ENCODE measurements around the gene C4orf54. TPM values are rescaled to one million over a fixed set of nuclear protein-coding genes. Genes with fewer than 3 reads are reported as not detected.

The C4orf54 gene
- total and polyA plus RNA-seq, 2 of the 8 experiments (the other 6 are each of a cell fraction or from before 2014, with no cell fraction given): not detected

DNA sequence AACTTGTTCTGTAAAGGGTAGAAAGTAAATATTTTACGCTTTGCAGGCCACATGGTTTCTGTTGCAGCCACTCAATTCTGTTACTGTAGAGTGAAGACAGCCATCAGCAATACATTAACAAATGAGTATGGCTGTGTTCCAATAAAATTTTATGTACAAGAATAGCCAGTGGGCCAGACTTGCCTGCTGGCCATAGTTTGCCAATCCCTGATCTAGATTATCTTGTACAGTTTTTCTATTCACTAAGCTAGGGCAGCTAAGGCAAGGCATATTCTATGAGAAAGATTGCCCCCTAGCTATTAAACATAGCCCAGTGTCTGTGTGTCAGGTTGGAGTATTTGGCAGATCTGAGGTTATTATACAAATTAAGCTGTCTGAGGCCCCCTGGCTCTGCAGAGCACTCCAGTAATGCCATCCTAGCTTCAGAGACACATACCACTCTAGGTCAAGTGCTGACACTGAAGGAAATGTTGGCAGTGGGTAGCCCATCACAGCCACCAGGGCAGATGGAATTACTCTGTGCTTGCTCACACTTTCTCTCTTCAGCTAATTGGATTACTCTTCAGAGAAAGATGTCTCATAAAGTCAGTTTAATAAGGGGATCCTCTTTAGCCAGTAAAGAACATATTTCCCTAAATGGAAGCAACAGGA, 42.3 kb downstream of the C4orf54 start:
- DNase-seq (ENCODE audit: low read depth in 1 of 2, low spot score in 2 of 2): no peak
- POLR2A ChIA-PET (ENCODE audit: partially characterized antibody): no interaction called here
- Histone ChIP-seq H3K23me2 (ENCODE audit: low read depth, low read length) (no peaks in the 10 kb centered on the region), H2AFZ (ENCODE audit: low read length) (no peak overlapping the region), H2BK15ac (ENCODE audit: low read length) (no peak overlapping the region), H2BK120ac (replicated peaks; ENCODE audit: low read depth, low read length) (no peak overlapping the region), H3K4ac (replicated peaks; ENCODE audit: insufficient read length, low read depth, low read length) (no peak overlapping the region), H3K18ac (ENCODE audit: extremely low read depth, low read length) (no peak overlapping the region), H3K36me3 (ENCODE audit: control insufficient read depth in 2 of 4, insufficient read depth in 4 of 4, low read length in 3 of 4) (no peaks in the 10 kb centered on the region), H3K9me3 (ENCODE audit: insufficient read depth in 2 of 2, low read depth in 1 of 2, low read length in 1 of 2) (no peaks in the 10 kb centered on the region), H3K79me2 (ENCODE audit: control insufficient read depth in 1 of 2, insufficient read depth in 2 of 2, low read length in 2 of 2) (no peaks in the 10 kb centered on the region), H3K4me3 (ENCODE audit: extremely low read depth in 1 of 4, insufficient read depth in 2 of 4, low read depth in 3 of 4, low read length in 4 of 4) (no peak overlapping the region), H2BK20ac (ENCODE audit: low read length) (no peak overlapping the region), H2BK12ac (ENCODE audit: low read depth, low read length) (no peak overlapping the region), H3K4me2 (ENCODE audit: insufficient read depth in 1 of 2, low read depth in 2 of 2, low read length in 2 of 2) (no peak overlapping the region), H3K14ac (ENCODE audit: insufficient read length) (no peak overlapping the region), H3K27ac (ENCODE audit: low read depth, low read length) (no peak overlapping the region), H4K5ac (ENCODE audit: insufficient read length, low read depth, low read length) (no peak overlapping the region), H4K91ac (replicated peaks; ENCODE audit: insufficient read length, low read length) (no peak overlapping the region), H3K79me1 (ENCODE audit: low read depth, low read length) (no peaks in the 10 kb centered on the region), H2BK5ac (ENCODE audit: low read depth, low read length) (no peak overlapping the region), H3K23ac (ENCODE audit: insufficient read length) (no peak overlapping the region), H3K4me1 (replicated peaks in 1 of 4; ENCODE audit: control insufficient read depth in 3 of 4, insufficient read depth in 4 of 4, low read length in 3 of 4) (no peaks in the 10 kb centered on the region), H4K20me1 (replicated peaks in 1 of 2; ENCODE audit: control insufficient read depth in 1 of 2, insufficient read depth in 2 of 2, low read length in 2 of 2) (no peaks in the 10 kb centered on the region), H2AK5ac (ENCODE audit: low read depth, low read length) (no peak overlapping the region), H3K9ac (replicated peaks in 1 of 4; ENCODE audit: extremely low read depth in 1 of 4, low read depth in 3 of 4, low read length in 3 of 4) (no peak overlapping the region), H3K56ac (replicated peaks; ENCODE audit: insufficient read length, low read depth, low read length) (no peak overlapping the region), H3K27me3 (replicated peaks in 1 of 4; ENCODE audit: control insufficient read depth in 3 of 4, extremely low read depth in 1 of 4, insufficient read depth in 3 of 4, low read length in 3 of 4) (no peaks in the 10 kb centered on the region), H4K8ac (ENCODE audit: extremely low read depth, insufficient read depth, low read length) (no peak overlapping the region)
- FAIRE-seq: no peak
- 88% methylated on average over 1 of the region's 1 CpG; no CpG with 5 or more reads in 1 of the 2 experiments for WGBS, 2 experiments (ENCODE audit: extremely low coverage in 1 of 2, insufficient coverage in 1 of 2, insufficient read length in 1 of 2, insufficient replicate concordance in 2 of 2, low coverage in 1 of 2, low lambda C conversion rate in 2 of 2, missing lambda C conversion rate in 1 of 2)
- CTCF ChIA-PET (ENCODE audit: partially characterized antibody): interaction anchor here (0.6 to 1.8 kb wide), 8 partner anchors 11 to 833 kb away, joined by 3 to 4 read pairs (median 3); no protein-coding TSS in a partner anchor
- TF ChIP-seq TAF7 (optimal IDR thresholded peaks at IDR 0.05; ENCODE audit: borderline replicate concordance, low read depth, low read length): no peak
- TF ChIP-seq GABPA (IDR thresholded peaks at IDR 0.05; ENCODE audit: borderline replicate concordance, insufficient read depth, low read length): no peak
- no peak for TF ChIP-seq TAF1 (IDR thresholded peaks at IDR 0.05; ENCODE audit: low read depth, low read length)
- no peak for TF ChIP-seq CHD1 (IDR thresholded peaks at IDR 0.05; ENCODE audit: low read depth, low read length)
- TF ChIP-seq, protein P1, sequence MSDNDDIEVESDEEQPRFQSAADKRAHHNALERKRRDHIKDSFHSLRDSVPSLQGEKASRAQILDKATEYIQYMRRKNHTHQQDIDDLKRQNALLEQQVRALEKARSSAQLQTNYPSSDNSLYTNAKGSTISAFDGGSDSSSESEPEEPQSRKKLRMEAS (IDR thresholded peaks at IDR 0.05): no peak
- no peak for TF ChIP-seq HDAC6 (IDR thresholded peaks at IDR 0.05; ENCODE audit: low read depth, low read length)
- TF ChIP-seq MAFK (IDR thresholded peaks at IDR 0.05; ENCODE audit: low read depth, low read length): no peak
- TF ChIP-seq TBP (IDR thresholded peaks at IDR 0.05; ENCODE audit: low read depth, low read length): no peak
- TF ChIP-seq SAP30 (IDR thresholded peaks at IDR 0.05; ENCODE audit: insufficient read depth, insufficient replicate concordance, low read length): no peak
- no peak for TF ChIP-seq POLR2AphosphoS5 (IDR thresholded peaks at IDR 0.05; ENCODE audit: low read depth, low read length)
- TF ChIP-seq ZNF274 (IDR thresholded peaks at IDR 0.05; ENCODE audit: borderline replicate concordance, extremely low read depth, low read length): no peak
- TF ChIP-seq, protein P2, sequence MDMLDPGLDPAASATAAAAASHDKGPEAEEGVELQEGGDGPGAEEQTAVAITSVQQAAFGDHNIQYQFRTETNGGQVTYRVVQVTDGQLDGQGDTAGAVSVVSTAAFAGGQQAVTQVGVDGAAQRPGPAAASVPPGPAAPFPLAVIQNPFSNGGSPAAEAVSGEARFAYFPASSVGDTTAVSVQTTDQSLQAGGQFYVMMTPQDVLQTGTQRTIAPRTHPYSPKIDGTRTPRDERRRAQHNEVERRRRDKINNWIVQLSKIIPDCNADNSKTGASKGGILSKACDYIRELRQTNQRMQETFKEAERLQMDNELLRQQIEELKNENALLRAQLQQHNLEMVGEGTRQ (IDR thresholded peaks at IDR 0.05; ENCODE audit: low read length): no peak
